HG03469 (cell line): Measurements from ENCODE around the gene SDR42E2.
"Not testable (repeated sequence)": the region's sequence is repeated elsewhere in the genome, so short reads cannot be mapped to it uniquely, and the experiment has no call there.

Source experiments
- ATAC-seq: cut with Tn5 transposase; IDR thresholded peaks from one replicate; pipeline ENCODE4 v1.9.1; 2021; ENCODE audit warnings: mild to moderate bottlenecking, moderate library complexity, moderate number of reproducible peaks; ENCODE audit not compliant: unreplicated experiment

The SDR42E2 gene

GRCh38 chr16:22190776-22191531 lies 28.6 kb downstream of the SDR42E2 start:
- peak; percentile 20 for ATAC-seq

- ATAC-seq: no peak
Observed at GRCh38 chr16:22191532-22192260, 29.4 kb downstream of the SDR42E2 start.

- no peak for ATAC-seq
Observed at GRCh38 chr16:22192261-22193062, 30.2 kb downstream of the SDR42E2 start.

GRCh38 chr16:22193063-22193411 lies 30.7 kb downstream of the SDR42E2 start:
- no peak for ATAC-seq

GRCh38 chr16:22194707-22195444 lies 32.6 kb downstream of the SDR42E2 start:
- ATAC-seq: no peak

GRCh38 chr16:22195445-22195694 lies 33.1 kb downstream of the SDR42E2 start:
- no peak for ATAC-seq

- ATAC-seq: peak; percentile 23
Observed at GRCh38 chr16:22195695-22196558, 33.6 kb downstream of the SDR42E2 start.

- not testable (repeated sequence) for ATAC-seq
Observed at GRCh38 chr16:22196559-22197168, 34.4 kb downstream of the SDR42E2 start.

GRCh38 chr16:22198547-22199293 lies 36.4 kb downstream of the SDR42E2 start:
- no peak for ATAC-seq

- ATAC-seq: no peak
Observed at GRCh38 chr16:22202261-22202637, 39.9 kb downstream of the SDR42E2 start.

GRCh38 chr16:22203091-22203490 lies 40.8 kb downstream of the SDR42E2 start:
- no peak for ATAC-seq

- ATAC-seq: no peak
Observed at GRCh38 chr16:22204091-22204655, 41.9 kb downstream of the SDR42E2 start.

- ATAC-seq: no peak
Observed at GRCh38 chr16:22205577-22206012, 43.3 kb downstream of the SDR42E2 start.

- ATAC-seq: peak; percentile 61
Observed at GRCh38 chr16:22206013-22206841, 43.9 kb downstream of the SDR42E2 start, which contains the start of gene EEF2K. TSS of gene EEF2K (plus strand) at chr16:22206278. CDS start at chr16:22225730, 19,452 bp downstream.

- ATAC-seq: no peak
Observed at GRCh38 chr16:22206842-22207714, 44.8 kb downstream of the SDR42E2 start.

GRCh38 chr16:22207715-22208360 lies 45.5 kb downstream of the SDR42E2 start:
- no peak for ATAC-seq
